NT2/D1 (cell line): ENCODE measurements around the gene IMMT.
"Not testable (repeated sequence)": the region's sequence is repeated elsewhere in the genome, so short reads cannot be mapped to it uniquely, and the experiment has no call there.

Source experiments
- DNase-seq: peaks from one replicate; pipeline ENCODE4 v3.0.0-alpha.2; 2011; ENCODE audit warnings: low read depth, low spot score
- H3K27me3 ChIP-seq: 2 replicates; pipeline ENCODE4 v1.6.0; 2011; ENCODE audit warnings: mild to moderate bottlenecking; ENCODE audit not compliant: insufficient read length, insufficient read depth
- H3K36me3 ChIP-seq: 2 replicates; pipeline ENCODE4 v1.6.1; 2011; ENCODE audit warnings: mild to moderate bottlenecking, low read length, mixed read lengths; ENCODE audit not compliant: insufficient read depth, insufficient read length
- H3K4me1 ChIP-seq: 2 replicates; pipeline ENCODE4 v1.5.1; 2011; ENCODE audit not compliant: insufficient read depth, insufficient read length
- H3K4me3 ChIP-seq: 2 replicates; pipeline ENCODE4 v1.5.1; 2011; ENCODE audit warnings: low read depth; ENCODE audit not compliant: insufficient read length
- H3K9ac ChIP-seq: 2 replicates; pipeline ENCODE4 v1.6.0; 2011; ENCODE audit warnings: low read depth; ENCODE audit not compliant: insufficient read length
- H3K9me3 ChIP-seq: 2 replicates; pipeline ENCODE4 v1.5.1; 2011; ENCODE audit warnings: mild to moderate bottlenecking, low read length; ENCODE audit not compliant: insufficient read depth
- SUZ12 ChIP-seq: IDR thresholded peaks from 2 replicates; pipeline ENCODE4 v1.6.1; 2011; ENCODE audit not compliant: insufficient read length, insufficient read depth; ENCODE audit errors: extremely low read depth
- YY1 ChIP-seq: IDR thresholded peaks from 2 replicates; pipeline ENCODE4 v1.6.1; 2011; ENCODE audit not compliant: insufficient read length, insufficient read depth
- ZNF274 ChIP-seq: IDR thresholded peaks from 2 replicates; pipeline ENCODE4 v1.6.1; 2011; ENCODE audit warnings: mild to moderate bottlenecking, low read depth, low read length

The IMMT gene

DNA sequence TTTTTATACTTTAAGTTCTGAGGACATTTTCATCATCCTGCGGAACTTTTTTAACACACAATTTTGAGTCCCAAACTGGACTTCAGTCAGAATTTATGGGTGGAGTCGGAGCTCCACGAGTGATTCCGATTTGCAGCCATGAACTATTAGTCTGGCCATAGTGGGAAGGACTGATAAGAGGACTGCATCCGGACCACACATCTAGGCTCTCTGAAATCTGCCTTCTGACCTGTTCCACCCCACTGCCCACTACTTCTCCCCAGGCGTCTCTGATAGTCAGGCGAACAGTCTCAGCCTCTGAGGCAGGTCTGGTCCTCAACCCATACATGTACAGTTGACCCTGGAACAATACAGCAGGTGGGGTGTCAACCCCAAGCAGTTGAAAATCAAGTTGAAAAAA, 9.2 kb upstream of the IMMT start:
- H3K4me1 ChIP-seq = no peaks in the 10 kb centered on the region
- no peak overlapping the region for H3K9ac ChIP-seq
- H3K27me3 ChIP-seq = no peaks in the 10 kb centered on the region
- TF ChIP-seq YY1 (no peak), ZNF274 (no peak), SUZ12 (no peak)
- peaks cover 39% of the 10 kb centered on the region for H3K36me3 ChIP-seq
- no peaks in the 10 kb centered on the region for H3K9me3 ChIP-seq
- no peak overlapping the region for H3K4me3 ChIP-seq
- DNase-seq = no peak

DNA sequence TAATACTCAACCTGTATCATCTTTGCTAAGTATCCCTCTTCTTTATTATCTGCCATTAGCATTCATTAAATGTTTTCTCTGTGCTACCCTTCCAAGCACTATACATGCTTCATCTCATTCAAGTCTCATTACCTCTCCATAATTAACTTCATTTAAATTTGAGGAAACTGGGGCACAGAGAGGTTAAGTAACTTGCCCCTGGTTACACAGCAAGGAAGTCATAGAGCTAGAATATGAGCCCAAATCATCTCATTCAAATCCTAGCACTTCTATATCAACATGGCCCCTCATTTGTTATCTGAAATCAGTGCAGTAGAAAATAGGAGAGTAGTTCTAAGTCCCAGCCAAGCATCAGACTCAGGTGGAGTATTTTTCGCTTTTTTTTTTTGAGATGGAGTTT, 8.4 kb upstream of the IMMT start:
- no peaks in the 10 kb centered on the region for H3K27me3 ChIP-seq
- no peak for TF ChIP-seq SUZ12
- no peak for DNase-seq
- peaks cover 31% of the 10 kb centered on the region for H3K36me3 ChIP-seq
- H3K9me3 ChIP-seq = no peaks in the 10 kb centered on the region
- no peak overlapping the region for H3K9ac ChIP-seq
- H3K4me3 ChIP-seq = no peak overlapping the region
- no peaks in the 10 kb centered on the region for H3K4me1 ChIP-seq

GRCh38 chr2:86202702-86203101, 7.4 kb upstream of the IMMT start:
- peaks cover 23% of the 10 kb centered on the region for H3K36me3 ChIP-seq
- H3K27me3 ChIP-seq = no peaks in the 10 kb centered on the region
- H3K4me1 ChIP-seq = no peaks in the 10 kb centered on the region
- no peak for TF ChIP-seq YY1
- TF ChIP-seq SUZ12 = no peak
- no peak for TF ChIP-seq ZNF274
- no peak overlapping the region for H3K4me3 ChIP-seq
- H3K9ac ChIP-seq = no peak overlapping the region
- no peak for DNase-seq
- no peaks in the 10 kb centered on the region for H3K9me3 ChIP-seq

DNA sequence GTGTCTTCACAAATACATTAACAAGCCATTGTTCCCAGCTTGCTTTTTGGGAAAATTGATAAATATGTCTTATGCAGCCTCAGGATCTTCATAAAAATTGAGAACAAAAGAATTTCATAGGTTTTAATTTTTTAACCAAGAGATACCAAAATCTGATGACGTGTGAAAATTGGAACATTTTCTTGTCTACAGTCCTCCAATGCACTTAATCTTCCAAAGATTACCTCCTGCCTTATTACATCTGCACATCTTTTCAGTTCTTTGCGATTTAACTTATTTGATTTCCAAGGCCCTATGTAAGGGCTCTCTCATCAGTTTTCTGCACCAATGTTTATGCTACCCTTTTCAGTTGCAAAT, 7.1 kb upstream of the IMMT start:
- TF ChIP-seq ZNF274 (no peak), YY1 (no peak), SUZ12 (no peak)
- no peaks in the 10 kb centered on the region for H3K4me1 ChIP-seq
- no peaks in the 10 kb centered on the region for H3K27me3 ChIP-seq
- no peak overlapping the region for H3K4me3 ChIP-seq
- H3K9ac ChIP-seq = no peak overlapping the region
- no peaks in the 10 kb centered on the region for H3K9me3 ChIP-seq
- no peak for DNase-seq
- peaks cover 19% of the 10 kb centered on the region for H3K36me3 ChIP-seq

DNA sequence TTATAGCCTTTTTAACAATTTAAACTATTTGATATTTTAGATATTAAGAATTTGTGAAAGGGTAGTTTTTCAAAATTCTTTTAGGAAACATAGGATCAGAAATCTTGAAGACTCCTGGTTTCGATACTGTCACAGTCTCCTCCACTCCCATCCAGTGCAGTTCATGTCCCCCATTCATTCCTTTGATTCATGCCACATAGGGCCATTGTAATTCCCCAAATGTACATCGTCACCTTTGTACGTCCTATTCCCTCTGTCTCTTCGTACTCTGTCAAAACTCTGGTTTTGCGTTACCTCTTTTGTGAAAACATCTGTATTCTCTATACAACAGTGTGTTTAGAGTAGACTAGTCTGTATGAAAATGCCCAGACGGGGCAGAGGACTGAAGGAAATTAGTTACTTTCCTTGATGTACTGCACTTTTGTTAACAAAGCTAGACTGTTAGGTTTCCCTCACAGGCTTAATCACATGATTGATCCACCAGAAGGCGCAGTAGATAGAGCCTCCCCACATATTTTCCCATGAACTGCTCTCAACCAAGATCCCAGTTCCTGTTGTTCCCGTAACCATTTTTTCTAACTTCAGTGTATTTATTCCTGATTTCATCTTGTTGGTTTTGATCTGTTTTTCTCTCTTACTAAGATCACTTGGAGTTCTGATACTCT, 6.5 kb upstream of the IMMT start:
- DNase-seq = no peak
- Histone ChIP-seq H3K9ac (no peak overlapping the region), H3K9me3 (no peaks in the 10 kb centered on the region)

DNA sequence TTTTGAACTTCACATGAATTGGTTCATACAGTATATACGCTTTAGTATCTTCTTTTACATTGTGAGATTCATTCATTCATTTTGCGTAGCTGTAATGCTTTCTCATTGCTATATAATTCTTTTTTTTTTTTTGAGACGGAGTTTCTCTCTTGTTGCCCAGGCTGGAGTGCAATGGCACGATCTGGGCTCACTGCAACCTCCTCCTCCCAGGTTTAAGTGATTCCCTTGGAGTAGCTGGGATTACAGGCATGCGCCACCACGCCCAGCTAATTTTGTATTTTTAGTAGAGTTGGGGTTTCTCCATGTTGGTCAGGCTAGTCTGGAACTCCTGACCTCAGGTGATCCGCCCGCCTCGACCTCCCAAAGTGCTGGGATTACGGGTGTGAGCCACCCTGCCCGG, 5.3 kb upstream of the IMMT start:
- H3K9ac ChIP-seq = not testable (repeated sequence)

More for the DNA sequence above, 6.5 kb upstream of the IMMT start:
- Histone ChIP-seq H3K36me3 (peaks cover 15% of the 10 kb centered on the region), H3K4me3 (no peak overlapping the region), H3K4me1 (no peaks in the 10 kb centered on the region), H3K27me3 (no peaks in the 10 kb centered on the region)
- TF ChIP-seq SUZ12 (no peak), YY1 (no peak), ZNF274 (no peak)

GRCh38 chr2:86199834-86200177, 4.5 kb upstream of the IMMT start:
- no peak for DNase-seq

More for the DNA sequence above, 5.3 kb upstream of the IMMT start:
- H3K9me3 ChIP-seq, H3K4me1 ChIP-seq, DNase-seq, H3K36me3 ChIP-seq, H3K27me3 ChIP-seq: not testable (repeated sequence)
- peak overlapping the region; percentile 88 for H3K4me3 ChIP-seq

More at GRCh38 chr2:86199834-86200177, 4.5 kb upstream of the IMMT start:
- H3K4me3 ChIP-seq = peak overlapping the region; percentile 88
- H3K27me3 ChIP-seq = no peaks in the 10 kb centered on the region
- H3K9ac ChIP-seq = peak overlapping the region; percentile 95
- TF ChIP-seq SUZ12 (no peak), YY1 (no peak), ZNF274 (no peak)
- no peaks in the 10 kb centered on the region for H3K9me3 ChIP-seq
- peaks cover 3% of the 10 kb centered on the region for H3K36me3 ChIP-seq
- H3K4me1 ChIP-seq = no peaks in the 10 kb centered on the region
